ENCODE results near the gene ZSWIM4.

The ZSWIM4 gene

DNA sequence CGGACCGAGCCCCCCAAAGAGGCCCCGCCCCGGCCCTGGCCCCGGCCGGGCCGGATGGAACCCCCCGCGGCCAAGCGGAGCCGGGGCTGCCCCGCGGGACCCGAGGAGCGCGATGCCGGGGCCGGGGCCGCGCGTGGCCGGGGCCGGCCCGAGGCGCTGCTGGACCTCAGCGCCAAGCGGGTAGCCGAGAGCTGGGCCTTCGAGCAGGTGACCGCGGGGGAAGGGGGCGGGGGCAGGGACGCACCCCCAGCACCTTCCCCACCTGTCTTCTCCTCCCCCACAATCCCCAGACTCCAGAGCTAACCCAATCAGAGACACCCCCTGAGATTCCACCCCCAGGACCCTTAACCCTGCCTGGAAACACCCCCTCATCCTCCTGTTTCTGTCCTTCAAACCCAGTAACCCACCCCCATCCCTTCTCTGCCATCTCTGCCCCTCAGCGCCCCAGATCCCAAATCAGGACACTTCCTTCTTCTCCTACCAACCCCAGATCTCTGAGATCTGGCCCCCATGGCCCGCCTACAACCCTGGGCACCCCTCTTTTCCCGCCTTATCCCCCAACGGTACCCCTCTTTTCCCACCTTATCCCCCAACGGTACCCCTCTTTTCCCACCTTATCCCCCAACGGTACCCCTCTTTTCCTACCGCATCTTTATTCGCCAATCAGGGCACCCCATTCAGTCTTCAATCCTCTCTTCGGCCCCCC, 505 bp downstream of the ZSWIM4 start:
- Histone ChIP-seq H3K9me3 (ENCODE audit: control insufficient read depth in 2 of 2, low read length in 2 of 2) (no peaks in the 10 kb centered on the region), H3K4me3 (ENCODE audit: low read length in 2 of 2) (peak overlapping the region; percentile 72 to 81), H3K27ac (ENCODE audit: low read length) (peak overlapping the region; percentile 58), H3K9ac (ENCODE audit: low read length in 2 of 2) (peak overlapping the region; percentile 64 to 80), H3K4me1 (ENCODE audit: control insufficient read depth, insufficient read depth, low read length) (peaks cover 29% of the 10 kb centered on the region), H3K27me3 (ENCODE audit: control insufficient read depth in 1 of 2, insufficient read depth in 2 of 2, low read length in 2 of 2) (no peaks in the 10 kb centered on the region), H3K36me3 (ENCODE audit: control insufficient read depth in 2 of 2, insufficient read depth in 2 of 2, low read length in 2 of 2) (no peaks in the 10 kb centered on the region)

DNA sequence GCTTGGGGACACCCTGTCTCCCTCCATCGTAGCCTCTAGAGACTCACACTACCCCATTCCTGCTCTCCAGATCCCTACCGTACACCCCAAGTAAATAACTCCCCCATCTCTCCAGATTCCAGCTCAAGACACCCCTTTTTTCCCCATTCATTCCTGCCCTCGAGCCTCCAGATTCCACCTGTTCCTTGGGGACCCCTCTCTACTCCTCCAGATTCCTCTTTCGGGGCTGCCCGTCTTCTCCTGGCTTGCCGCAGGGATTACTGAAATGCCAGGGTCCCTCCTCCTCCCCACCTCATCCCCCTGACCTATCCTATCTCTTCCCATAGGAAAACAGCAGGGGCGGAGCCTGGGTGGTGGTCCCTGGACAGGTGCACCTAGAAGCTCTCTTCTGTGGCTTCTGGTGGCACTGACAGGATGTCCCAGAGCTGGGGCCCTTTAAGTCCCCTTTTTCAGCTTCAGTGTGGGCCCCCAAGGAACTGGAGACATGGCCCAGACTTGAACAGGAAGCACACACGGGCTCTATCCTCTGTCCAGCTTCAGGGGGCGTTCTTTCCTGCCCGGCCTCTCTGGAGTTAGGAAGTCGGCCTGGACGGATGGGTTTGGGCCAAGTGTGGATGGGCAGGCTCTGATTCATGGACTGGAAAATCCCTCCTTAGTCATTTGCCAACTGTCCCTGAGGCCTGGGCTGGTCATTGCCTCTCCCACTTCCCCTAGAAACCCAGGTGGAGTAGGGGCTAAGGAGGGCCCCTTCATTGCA, 1.2 kb downstream of the ZSWIM4 start:
- Histone ChIP-seq H3K4me3 (ENCODE audit: low read length in 2 of 2) (peak overlapping the region; percentile 72 to 81), H3K27me3 (ENCODE audit: control insufficient read depth in 1 of 2, insufficient read depth in 2 of 2, low read length in 2 of 2) (no peaks in the 10 kb centered on the region), H3K36me3 (ENCODE audit: control insufficient read depth in 2 of 2, insufficient read depth in 2 of 2, low read length in 2 of 2) (no peaks in the 10 kb centered on the region), H3K9ac (ENCODE audit: low read length in 2 of 2) (peak overlapping the region; percentile 51 to 80), H3K4me1 (ENCODE audit: control insufficient read depth, insufficient read depth, low read length) (peaks cover 29% of the 10 kb centered on the region), H3K9me3 (ENCODE audit: control insufficient read depth in 2 of 2, low read length in 2 of 2) (no peaks in the 10 kb centered on the region), H3K27ac (ENCODE audit: low read length) (peak overlapping the region; percentile 58)

DNA sequence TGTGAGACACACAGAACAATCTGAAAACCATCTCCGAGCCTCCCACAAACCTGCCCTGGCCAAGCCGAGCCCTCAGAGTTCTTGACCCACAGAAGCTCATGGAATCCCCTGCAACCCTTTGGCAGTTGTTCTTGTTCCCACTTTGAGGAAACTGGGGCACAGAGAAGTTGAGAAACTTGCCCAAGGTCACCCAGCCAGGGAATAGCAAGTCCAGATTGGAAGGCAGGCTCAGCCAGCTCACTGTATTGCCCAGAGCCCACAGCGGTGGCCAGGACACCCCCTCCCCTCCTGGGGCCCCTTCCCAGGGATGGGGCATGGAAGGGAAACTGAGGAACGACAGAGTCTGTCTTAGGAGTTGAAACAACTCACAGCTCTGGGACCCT, 1.8 kb downstream of the ZSWIM4 start:
- no peaks in the 10 kb centered on the region for H3K36me3 ChIP-seq (ENCODE audit: control insufficient read depth in 2 of 2, insufficient read depth in 2 of 2, low read length in 2 of 2)
- no peaks in the 10 kb centered on the region for H3K27me3 ChIP-seq (ENCODE audit: control insufficient read depth in 1 of 2, insufficient read depth in 2 of 2, low read length in 2 of 2)
- H3K9me3 ChIP-seq (ENCODE audit: control insufficient read depth in 2 of 2, low read length in 2 of 2), result no peaks in the 10 kb centered on the region
- no peak overlapping the region for H3K9ac ChIP-seq (ENCODE audit: low read length in 2 of 2)
- H3K4me3 ChIP-seq (ENCODE audit: low read length in 2 of 2), result peak overlapping the region in 1 of 2 donors; percentile 72
- H3K4me1 ChIP-seq (ENCODE audit: control insufficient read depth, insufficient read depth, low read length), result peaks cover 29% of the 10 kb centered on the region
- H3K27ac ChIP-seq (ENCODE audit: low read length), result peak overlapping the region; percentile 58

DNA sequence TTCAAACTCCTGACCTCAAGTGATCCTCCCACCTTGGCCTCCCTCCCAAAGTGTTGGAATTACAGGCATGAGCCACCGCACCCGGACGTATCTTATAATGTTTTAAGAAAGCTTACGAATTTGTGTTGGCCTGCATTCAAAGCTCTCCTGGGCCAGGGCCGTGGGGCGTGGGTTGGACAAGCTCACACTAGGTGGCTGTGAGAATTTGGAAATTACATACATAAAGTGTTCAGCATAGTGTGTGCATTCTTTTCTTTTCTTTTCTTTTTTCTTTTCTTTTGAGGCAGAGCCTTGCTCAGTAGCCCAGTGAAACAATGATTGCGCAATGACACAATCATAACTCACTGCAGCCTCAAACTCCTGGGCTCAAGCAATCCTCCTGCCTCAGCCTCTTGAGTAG, 2.6 kb downstream of the ZSWIM4 start:
- Histone ChIP-seq H3K9ac (ENCODE audit: low read length in 2 of 2) (no peak overlapping the region), H3K36me3 (ENCODE audit: control insufficient read depth in 2 of 2, insufficient read depth in 2 of 2, low read length in 2 of 2) (no peaks in the 10 kb centered on the region), H3K27ac (ENCODE audit: low read length) (no peak overlapping the region), H3K4me3 (ENCODE audit: low read length in 2 of 2) (no peak overlapping the region), H3K27me3 (ENCODE audit: control insufficient read depth in 1 of 2, insufficient read depth in 2 of 2, low read length in 2 of 2) (no peaks in the 10 kb centered on the region), H3K4me1 (ENCODE audit: control insufficient read depth, insufficient read depth, low read length) (peaks cover 29% of the 10 kb centered on the region), H3K9me3 (ENCODE audit: control insufficient read depth in 2 of 2, low read length in 2 of 2) (no peaks in the 10 kb centered on the region)

DNA sequence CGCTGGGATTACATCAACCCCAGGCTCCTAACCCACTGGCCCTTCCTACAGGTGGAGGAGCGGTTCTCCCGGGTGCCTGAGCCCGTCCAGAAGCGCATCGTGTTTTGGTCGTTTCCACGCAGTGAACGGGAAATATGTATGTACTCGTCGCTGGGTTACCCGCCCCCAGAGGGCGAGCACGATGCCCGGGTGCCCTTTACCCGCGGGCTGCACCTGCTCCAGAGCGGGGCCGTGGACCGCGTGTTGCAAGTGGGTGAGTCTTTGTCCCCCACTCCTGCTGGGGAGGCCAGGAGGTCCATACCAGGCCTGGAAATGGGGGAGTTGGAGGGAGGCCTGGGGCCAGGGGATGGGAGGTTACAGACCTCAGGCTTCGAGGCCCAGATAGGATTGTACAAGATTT, 4.4 kb downstream of the ZSWIM4 start:
- no peak overlapping the region for H3K27ac ChIP-seq (ENCODE audit: low read length)
- H3K27me3 ChIP-seq (ENCODE audit: control insufficient read depth in 1 of 2, insufficient read depth in 2 of 2, low read length in 2 of 2), result no peaks in the 10 kb centered on the region
- peaks cover 22% of the 10 kb centered on the region for H3K4me1 ChIP-seq (ENCODE audit: control insufficient read depth, insufficient read depth, low read length)
- no peaks in the 10 kb centered on the region for H3K36me3 ChIP-seq (ENCODE audit: control insufficient read depth in 2 of 2, insufficient read depth in 2 of 2, low read length in 2 of 2)
- H3K4me3 ChIP-seq (ENCODE audit: low read length in 2 of 2), result no peak overlapping the region
- no peaks in the 10 kb centered on the region for H3K9me3 ChIP-seq (ENCODE audit: control insufficient read depth in 2 of 2, low read length in 2 of 2)
- no peak overlapping the region for H3K9ac ChIP-seq (ENCODE audit: low read length in 2 of 2)

DNA sequence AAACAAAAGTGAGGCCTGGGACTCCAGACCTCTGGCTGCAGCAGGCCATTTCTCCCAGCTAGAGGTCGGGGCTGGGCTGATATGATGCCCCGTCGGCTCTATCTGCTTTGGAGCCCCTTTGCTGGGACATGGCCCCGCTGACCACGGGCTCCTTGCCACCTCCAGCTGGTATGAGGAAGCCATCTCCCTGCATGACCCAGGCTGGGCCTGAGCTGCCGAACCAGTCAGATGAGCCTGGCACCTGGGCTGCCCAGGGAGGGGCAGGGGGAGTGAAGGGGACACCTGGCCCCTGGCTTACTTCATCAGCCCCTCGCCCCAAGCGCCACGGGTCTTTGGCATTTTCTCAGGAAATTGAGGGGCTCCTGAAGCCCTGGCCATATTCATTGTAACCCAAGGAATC, 7.8 kb downstream of the ZSWIM4 start:
- H3K36me3 ChIP-seq (ENCODE audit: control insufficient read depth in 2 of 2, insufficient read depth in 2 of 2, low read length in 2 of 2), result no peaks in the 10 kb centered on the region
- no peak overlapping the region for H3K27ac ChIP-seq (ENCODE audit: low read length)
- no peaks in the 10 kb centered on the region for H3K27me3 ChIP-seq (ENCODE audit: control insufficient read depth in 1 of 2, insufficient read depth in 2 of 2, low read length in 2 of 2)
- no peaks in the 10 kb centered on the region for H3K9me3 ChIP-seq (ENCODE audit: control insufficient read depth in 2 of 2, low read length in 2 of 2)
- no peak overlapping the region for H3K4me3 ChIP-seq (ENCODE audit: low read length in 2 of 2)
- H3K4me1 ChIP-seq (ENCODE audit: control insufficient read depth, insufficient read depth, low read length), result peaks cover 4% of the 10 kb centered on the region
- H3K9ac ChIP-seq (ENCODE audit: low read length in 2 of 2), result no peak overlapping the region

DNA sequence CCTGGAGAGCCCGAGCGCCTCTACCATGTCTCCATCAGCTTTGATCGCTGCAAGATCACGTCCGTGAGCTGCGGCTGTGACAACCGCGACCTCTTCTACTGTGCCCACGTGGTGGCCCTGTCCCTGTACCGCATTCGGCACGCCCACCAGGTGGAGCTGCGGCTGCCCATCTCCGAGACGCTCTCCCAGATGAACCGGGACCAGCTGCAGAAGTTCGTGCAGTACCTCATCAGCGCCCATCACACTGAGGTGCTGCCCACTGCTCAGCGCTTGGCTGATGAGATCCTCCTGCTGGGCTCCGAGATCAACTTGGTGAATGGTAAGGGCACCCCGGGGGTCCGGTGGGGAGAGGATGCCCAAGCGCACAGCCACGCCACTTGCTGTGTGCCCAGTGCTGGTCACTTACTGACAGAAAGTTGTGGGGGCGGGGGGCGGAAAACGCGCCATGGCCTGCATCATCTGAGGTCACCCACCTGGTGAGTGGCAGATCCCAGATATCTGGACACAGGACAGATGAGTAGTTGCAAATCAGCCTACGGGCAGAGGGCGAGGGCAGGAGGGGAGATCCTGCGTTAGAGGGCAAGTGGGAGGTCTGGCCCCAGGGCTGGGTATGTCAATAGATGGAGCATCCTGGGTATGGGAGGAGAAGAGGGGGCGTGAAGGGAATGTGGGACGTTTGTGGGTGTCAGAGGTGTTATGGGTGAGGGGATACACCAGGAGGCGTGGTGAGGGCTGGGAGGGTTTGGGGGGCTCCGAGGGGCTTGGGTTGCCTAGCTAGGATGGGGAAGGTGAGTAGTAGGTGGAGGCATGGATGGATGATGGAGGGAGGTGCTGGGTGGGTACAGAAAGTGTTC, 9.8 kb downstream of the ZSWIM4 start:
- Histone ChIP-seq H3K9me3 (ENCODE audit: control insufficient read depth in 2 of 2, low read length in 2 of 2) (no peaks in the 10 kb centered on the region), H3K27me3 (ENCODE audit: control insufficient read depth in 1 of 2, insufficient read depth in 2 of 2, low read length in 2 of 2) (no peaks in the 10 kb centered on the region), H3K27ac (ENCODE audit: low read length) (no peak overlapping the region), H3K4me1 (ENCODE audit: control insufficient read depth, insufficient read depth, low read length) (peaks cover 4% of the 10 kb centered on the region), H3K9ac (ENCODE audit: low read length in 2 of 2) (no peak overlapping the region), H3K4me3 (ENCODE audit: low read length in 2 of 2) (no peak overlapping the region), H3K36me3 (ENCODE audit: control insufficient read depth in 2 of 2, insufficient read depth in 2 of 2, low read length in 2 of 2) (peaks cover 0 to 2% of the 10 kb centered on the region in 2 donors)

DNA sequence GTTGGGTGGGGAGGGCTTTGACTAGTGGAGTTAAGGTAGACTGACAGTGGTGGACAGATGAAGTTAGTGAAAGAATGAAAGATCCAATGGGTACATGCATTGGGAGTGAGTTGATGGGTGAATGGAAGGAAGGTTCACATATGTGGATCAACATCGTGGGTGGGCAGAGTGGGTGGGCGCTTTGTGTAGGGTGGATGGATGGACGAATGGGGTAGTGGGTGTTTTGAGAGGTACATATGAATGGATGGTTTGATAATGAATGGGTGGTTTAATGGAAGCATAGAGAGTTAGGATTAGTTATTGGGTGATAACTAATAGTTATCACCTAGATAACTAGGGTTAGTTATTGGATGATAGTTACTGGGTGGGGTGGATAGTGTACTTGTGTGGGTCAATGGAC, 11.5 kb downstream of the ZSWIM4 start:
- peaks cover 0 to 2% of the 10 kb centered on the region in 2 donors for H3K36me3 ChIP-seq (ENCODE audit: control insufficient read depth in 2 of 2, insufficient read depth in 2 of 2, low read length in 2 of 2)
- no peak overlapping the region for H3K9ac ChIP-seq (ENCODE audit: low read length in 2 of 2)
- no peaks in the 10 kb centered on the region for H3K9me3 ChIP-seq (ENCODE audit: control insufficient read depth in 2 of 2, low read length in 2 of 2)
- H3K4me1 ChIP-seq (ENCODE audit: control insufficient read depth, insufficient read depth, low read length), result peaks cover 4% of the 10 kb centered on the region
- H3K27ac ChIP-seq (ENCODE audit: low read length), result no peak overlapping the region
- H3K4me3 ChIP-seq (ENCODE audit: low read length in 2 of 2), result no peak overlapping the region
- no peaks in the 10 kb centered on the region for H3K27me3 ChIP-seq (ENCODE audit: control insufficient read depth in 1 of 2, insufficient read depth in 2 of 2, low read length in 2 of 2)

DNA sequence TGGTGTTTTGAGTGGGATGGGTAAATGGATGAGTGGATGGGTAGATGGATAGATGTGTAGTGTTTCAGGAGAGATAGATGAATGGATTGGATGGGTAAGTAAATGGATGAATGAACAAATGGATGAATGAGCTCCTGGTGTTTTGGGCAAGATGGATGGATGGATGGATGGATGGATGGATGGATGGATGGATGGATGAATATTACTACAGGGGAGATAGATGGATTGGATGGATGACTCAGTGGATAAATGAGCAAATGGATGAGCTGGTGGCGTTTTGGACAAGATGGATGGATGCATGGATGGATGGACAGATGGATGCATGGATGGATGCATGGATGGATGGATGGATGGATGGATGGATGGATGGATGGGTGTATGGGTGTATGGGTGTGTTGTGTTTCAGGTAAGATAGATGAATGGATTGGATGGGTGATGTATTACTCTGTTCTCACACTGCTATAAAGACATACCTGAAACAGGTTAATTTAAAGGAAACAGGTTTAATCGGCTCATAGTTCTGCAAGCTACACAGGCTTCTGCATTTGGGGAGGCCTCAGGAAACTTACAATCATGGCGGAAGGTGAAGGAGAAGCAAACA, 12.3 kb downstream of the ZSWIM4 start:
- Histone ChIP-seq H3K9ac (ENCODE audit: low read length in 2 of 2) (no peak overlapping the region), H3K4me3 (ENCODE audit: low read length in 2 of 2) (no peak overlapping the region), H3K4me1 (ENCODE audit: control insufficient read depth, insufficient read depth, low read length) (peaks cover 4% of the 10 kb centered on the region), H3K27me3 (ENCODE audit: control insufficient read depth in 1 of 2, insufficient read depth in 2 of 2, low read length in 2 of 2) (no peaks in the 10 kb centered on the region), H3K27ac (ENCODE audit: low read length) (no peak overlapping the region), H3K36me3 (ENCODE audit: control insufficient read depth in 2 of 2, insufficient read depth in 2 of 2, low read length in 2 of 2) (peaks cover 0 to 2% of the 10 kb centered on the region in 2 donors), H3K9me3 (ENCODE audit: control insufficient read depth in 2 of 2, low read length in 2 of 2) (no peaks in the 10 kb centered on the region)

DNA sequence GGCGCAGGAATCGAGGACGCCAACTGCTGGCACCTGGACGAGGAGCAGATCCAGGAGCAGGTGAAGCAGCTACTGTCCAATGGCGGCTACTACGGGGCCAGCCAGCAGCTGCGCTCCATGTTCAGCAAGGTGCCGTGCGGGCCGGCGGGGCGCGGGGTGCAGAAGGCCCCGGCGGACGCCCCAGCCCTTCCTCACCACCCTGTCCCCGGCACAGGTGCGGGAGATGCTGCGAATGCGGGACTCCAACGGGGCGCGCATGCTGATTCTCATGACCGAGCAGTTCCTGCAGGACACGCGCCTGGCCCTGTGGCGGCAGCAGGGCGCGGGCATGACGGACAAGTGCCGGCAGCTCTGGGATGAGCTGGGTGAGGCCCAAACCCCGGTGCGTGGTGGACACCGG, 13.6 kb downstream of the ZSWIM4 start:
- H3K27ac ChIP-seq (ENCODE audit: low read length), result no peak overlapping the region
- H3K4me3 ChIP-seq (ENCODE audit: low read length in 2 of 2), result no peak overlapping the region
- H3K9me3 ChIP-seq (ENCODE audit: control insufficient read depth in 2 of 2, low read length in 2 of 2), result no peaks in the 10 kb centered on the region
- H3K9ac ChIP-seq (ENCODE audit: low read length in 2 of 2), result no peak overlapping the region
- peaks cover 0 to 4% of the 10 kb centered on the region in 2 donors for H3K36me3 ChIP-seq (ENCODE audit: control insufficient read depth in 2 of 2, insufficient read depth in 2 of 2, low read length in 2 of 2)
- H3K4me1 ChIP-seq (ENCODE audit: control insufficient read depth, insufficient read depth, low read length), result peaks cover 4% of the 10 kb centered on the region
- no peaks in the 10 kb centered on the region for H3K27me3 ChIP-seq (ENCODE audit: control insufficient read depth in 1 of 2, insufficient read depth in 2 of 2, low read length in 2 of 2)
